ENCODE results near the gene LAMB1. TPM values are rescaled to one million over a fixed set of nuclear protein-coding genes. Genes with fewer than 3 reads are reported as not detected.

LAMB1 gene
- total and polyA plus RNA-seq, 2 donors from 2014 or later = 140 to 312 TPM

GRCh38 chr7:108010377-108010776 lies 7.4 kb upstream of the LAMB1 start:
- Histone ChIP-seq H3K4me3 (ENCODE audit: low read length in 3 of 3) (peak overlapping the region in 2 of 3 donors; percentile 7 to 29), H3K9me3 (ENCODE audit: control insufficient read depth in 2 of 3, insufficient read depth in 1 of 3, low read length in 3 of 3) (no peaks in the 10 kb centered on the region), H3K27me3 (ENCODE audit: control insufficient read depth, insufficient read depth, low read length) (no peaks in the 10 kb centered on the region), H3K4me1 (ENCODE audit: control insufficient read depth in 2 of 3, insufficient read depth in 2 of 3, low read depth in 1 of 3, low read length in 3 of 3) (peaks cover 7 to 20% (median 11%) of the 10 kb centered on the region in 3 donors), H3K36me3 (ENCODE audit: control insufficient read depth in 2 of 3, insufficient read depth in 3 of 3, low read length in 3 of 3) (no peaks in the 10 kb centered on the region), H3K9ac (ENCODE audit: low read length in 3 of 3) (no peak overlapping the region), H3K27ac (ENCODE audit: low read depth in 2 of 2, low read length in 2 of 2) (peak overlapping the region; percentile 45 to 54)
- intact Hi-C loops (cut with DNase I) = no loop called here
- FAIRE-seq (no peak), DNase-seq (no peak)
- TF ChIP-seq CTCF (IDR thresholded peaks at IDR 0.05; ENCODE audit: borderline replicate concordance, extremely low read depth, insufficient read depth) = no peak

- no peak for TF ChIP-seq CTCF (IDR thresholded peaks at IDR 0.05; ENCODE audit: borderline replicate concordance, extremely low read depth, insufficient read depth)
- DNase-seq (no peak), FAIRE-seq (no peak)
- no peaks in the 10 kb centered on the region for H3K36me3 ChIP-seq (ENCODE audit: control insufficient read depth in 2 of 3, insufficient read depth in 3 of 3, low read length in 3 of 3)
- H3K9ac ChIP-seq (ENCODE audit: low read length in 3 of 3) = no peak overlapping the region
- intact Hi-C loops (cut with DNase I) = no loop called here
- peaks cover 7 to 25% (median 15%) of the 10 kb centered on the region in 3 donors for H3K4me1 ChIP-seq (ENCODE audit: control insufficient read depth in 2 of 3, insufficient read depth in 2 of 3, low read depth in 1 of 3, low read length in 3 of 3)
- H3K27me3 ChIP-seq (ENCODE audit: control insufficient read depth, insufficient read depth, low read length) = no peaks in the 10 kb centered on the region
- no peaks in the 10 kb centered on the region for H3K9me3 ChIP-seq (ENCODE audit: control insufficient read depth in 2 of 3, insufficient read depth in 1 of 3, low read length in 3 of 3)
- no peak overlapping the region for H3K4me3 ChIP-seq (ENCODE audit: low read length in 3 of 3)
- peak overlapping the region; percentile 45 to 54 for H3K27ac ChIP-seq (ENCODE audit: low read depth in 2 of 2, low read length in 2 of 2)
Observed at GRCh38 chr7:108009873-108010272, 6.9 kb upstream of the LAMB1 start.

GRCh38 chr7:108008827-108009226 lies 5.9 kb upstream of the LAMB1 start:
- Histone ChIP-seq H3K4me1 (ENCODE audit: control insufficient read depth in 2 of 3, insufficient read depth in 2 of 3, low read depth in 1 of 3, low read length in 3 of 3) (peaks cover 13 to 31% (median 17%) of the 10 kb centered on the region in 3 donors), H3K9ac (ENCODE audit: low read length in 3 of 3) (no peak overlapping the region), H3K4me3 (ENCODE audit: low read length in 3 of 3) (no peak overlapping the region), H3K27me3 (ENCODE audit: control insufficient read depth, insufficient read depth, low read length) (no peaks in the 10 kb centered on the region), H3K9me3 (ENCODE audit: control insufficient read depth in 2 of 3, insufficient read depth in 1 of 3, low read length in 3 of 3) (no peaks in the 10 kb centered on the region), H3K27ac (ENCODE audit: low read depth in 2 of 2, low read length in 2 of 2) (no peak overlapping the region), H3K36me3 (ENCODE audit: control insufficient read depth in 2 of 3, insufficient read depth in 3 of 3, low read length in 3 of 3) (no peaks in the 10 kb centered on the region)
- no peak for DNase-seq
- no peak for TF ChIP-seq CTCF (IDR thresholded peaks at IDR 0.05; ENCODE audit: borderline replicate concordance, extremely low read depth, insufficient read depth)
- no peak for FAIRE-seq
- intact Hi-C loops (cut with DNase I) = no loop called here

- DNase-seq (no peak), FAIRE-seq (no peak)
- Histone ChIP-seq H3K9ac (ENCODE audit: low read length in 3 of 3) (no peak overlapping the region), H3K9me3 (ENCODE audit: control insufficient read depth in 2 of 3, insufficient read depth in 1 of 3, low read length in 3 of 3) (no peaks in the 10 kb centered on the region), H3K4me1 (ENCODE audit: control insufficient read depth in 2 of 3, insufficient read depth in 2 of 3, low read depth in 1 of 3, low read length in 3 of 3) (peaks cover 13 to 31% (median 17%) of the 10 kb centered on the region in 3 donors), H3K27me3 (ENCODE audit: control insufficient read depth, insufficient read depth, low read length) (no peaks in the 10 kb centered on the region), H3K4me3 (ENCODE audit: low read length in 3 of 3) (no peak overlapping the region), H3K36me3 (ENCODE audit: control insufficient read depth in 2 of 3, insufficient read depth in 3 of 3, low read length in 3 of 3) (no peaks in the 10 kb centered on the region), H3K27ac (ENCODE audit: low read depth in 2 of 2, low read length in 2 of 2) (no peak overlapping the region)
- intact Hi-C loops (cut with DNase I) = no loop called here
- no peak for TF ChIP-seq CTCF (IDR thresholded peaks at IDR 0.05; ENCODE audit: borderline replicate concordance, extremely low read depth, insufficient read depth)
Observed at GRCh38 chr7:108008240-108008639, 5.3 kb upstream of the LAMB1 start.

Data from kidney (tissue), 14 donors.